ENCODE measurements around the gene CD6. TPM values are rescaled to one million over a fixed set of nuclear protein-coding genes. Genes with fewer than 3 reads are reported as not detected.
"Not testable (repeated sequence)": the region's sequence is repeated elsewhere in the genome, so short reads cannot be mapped to it uniquely, and the experiment has no call there.

The CD6 gene
- polyA plus RNA-seq, 3 donors = 0.95 to 1.5 (median 1.4) TPM

DNA sequence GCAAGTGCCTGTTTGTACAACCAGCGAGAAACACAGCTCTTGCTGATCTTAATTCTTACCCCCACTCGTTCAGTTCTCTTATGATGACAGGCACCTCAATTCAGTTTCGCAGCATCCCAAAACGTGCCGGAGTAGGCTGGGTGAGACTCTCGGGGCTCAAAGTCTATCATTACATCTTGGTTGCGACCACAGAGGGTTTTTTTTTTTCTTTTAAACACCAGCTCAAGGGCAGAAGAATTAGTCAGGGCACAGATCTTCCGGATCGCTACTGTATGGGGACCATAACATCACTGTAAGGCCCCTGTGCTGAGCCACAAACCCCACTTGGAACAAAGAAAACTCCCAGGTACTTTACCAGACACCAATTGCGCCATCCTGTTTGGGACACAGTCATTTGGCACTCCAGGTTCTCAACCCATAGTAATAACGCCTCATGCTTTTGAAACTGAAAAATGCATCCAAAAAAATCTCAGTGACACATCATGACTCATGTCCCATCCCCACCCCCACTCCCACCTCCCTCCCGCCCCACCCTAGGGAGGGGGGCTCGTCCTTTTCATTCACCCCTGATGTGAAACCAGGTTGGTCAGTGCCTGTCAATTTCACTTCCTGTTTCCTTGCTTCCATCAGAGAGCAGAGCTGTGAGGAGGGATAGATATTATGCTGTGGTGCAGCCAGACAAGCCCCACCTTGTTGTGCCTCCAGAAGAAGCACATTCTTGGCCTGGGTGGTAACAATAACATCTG lies 89.8 kb downstream of the CD6 start:
- no peak for DNase-seq (ENCODE audit: extremely low read depth in 1 of 11, low read depth in 9 of 11, low spot score in 4 of 11)

DNA sequence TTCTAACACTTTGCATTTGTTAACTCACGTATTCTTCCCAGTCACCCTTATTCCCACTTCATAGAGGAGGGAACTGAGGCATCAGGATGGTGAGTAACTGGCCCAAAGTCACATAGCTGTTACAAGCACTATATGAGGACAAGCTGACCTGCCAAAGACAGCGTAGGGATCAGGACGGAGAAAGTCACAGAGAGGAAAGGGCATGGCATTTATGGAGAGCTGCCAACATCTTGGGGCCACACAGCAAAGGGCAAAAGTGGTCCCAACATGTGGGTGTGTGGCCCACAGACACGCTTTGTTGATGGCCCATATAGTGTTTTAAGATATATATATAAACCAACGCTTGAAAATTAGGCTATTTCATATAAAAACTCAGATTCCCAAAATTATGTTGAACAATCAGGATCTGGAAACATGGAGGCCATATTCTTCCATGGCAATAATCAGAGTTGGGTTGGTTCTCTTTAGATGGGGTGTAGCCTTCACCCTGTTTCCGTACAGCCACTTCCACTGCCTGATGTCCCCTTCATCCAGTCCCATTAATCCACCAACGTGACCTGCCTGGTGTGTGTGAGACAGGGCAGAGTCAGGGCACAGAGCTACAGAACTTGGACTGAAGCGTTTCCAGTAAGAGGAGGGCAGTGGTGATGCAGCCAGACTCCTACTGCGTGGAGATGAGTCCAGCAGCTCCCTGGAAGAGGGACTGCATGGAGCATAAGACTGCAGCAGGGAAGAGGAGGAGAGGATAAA lies 90.9 kb downstream of the CD6 start:
- no peak for DNase-seq (ENCODE audit: extremely low read depth in 1 of 11, low read depth in 9 of 11, low spot score in 4 of 11)

DNA sequence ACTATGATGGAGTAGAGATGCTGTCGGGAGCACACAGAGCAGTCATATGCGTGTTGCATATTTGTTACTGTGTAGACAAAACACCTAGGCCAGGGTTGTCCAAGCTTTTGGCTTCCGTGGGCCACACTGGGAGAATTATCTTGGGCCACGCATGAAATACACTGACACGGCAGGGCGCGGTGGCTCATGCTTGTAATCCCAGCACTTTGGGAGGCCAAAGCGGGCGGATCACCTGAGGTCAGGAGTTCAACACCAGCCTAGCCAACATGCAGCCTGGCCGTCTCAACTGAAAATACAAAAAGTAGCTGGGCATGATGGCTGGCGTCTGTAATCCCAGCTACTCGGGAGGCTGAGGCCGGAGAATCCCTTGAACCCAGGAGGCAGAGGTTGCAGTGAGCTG lies 93.8 kb downstream of the CD6 start:
- not testable (repeated sequence) for DNase-seq (ENCODE audit: extremely low read depth in 1 of 11, low read depth in 9 of 11, low spot score in 4 of 11)

DNA sequence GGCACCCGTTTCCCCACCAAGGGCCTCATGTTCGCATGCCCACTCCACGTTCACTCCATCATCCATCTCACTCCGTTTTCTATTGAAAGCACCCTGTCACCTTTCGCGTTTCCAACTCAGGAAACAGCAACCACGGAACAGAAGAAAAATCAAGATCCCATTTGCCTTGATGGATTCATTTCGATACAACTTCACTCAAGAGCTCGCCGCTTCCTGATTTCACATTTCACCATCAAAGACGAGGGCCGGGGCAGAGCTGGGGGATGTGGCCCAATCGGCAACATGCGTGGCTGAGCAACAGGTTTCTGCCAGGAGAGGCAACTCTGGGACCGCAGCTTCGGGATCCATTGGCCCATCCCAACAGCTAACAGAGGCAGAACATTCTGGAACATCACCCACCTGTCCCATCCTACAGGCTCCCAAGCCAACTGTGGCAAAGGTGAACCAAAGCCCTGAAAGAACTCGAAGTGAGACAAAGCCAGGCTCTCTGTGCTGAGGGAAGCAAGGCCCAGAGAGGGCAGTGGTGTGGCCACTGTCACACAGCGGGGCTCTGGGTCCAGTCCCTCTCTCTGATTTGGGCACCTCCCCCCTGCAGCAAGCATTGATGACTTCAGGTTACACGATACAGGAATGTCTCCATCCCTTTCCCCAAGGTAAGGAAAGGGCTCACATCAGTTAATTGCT lies 94.6 kb downstream of the CD6 start:
- DNase-seq (ENCODE audit: extremely low read depth in 1 of 11, low read depth in 9 of 11, low spot score in 4 of 11) = no peak

DNA sequence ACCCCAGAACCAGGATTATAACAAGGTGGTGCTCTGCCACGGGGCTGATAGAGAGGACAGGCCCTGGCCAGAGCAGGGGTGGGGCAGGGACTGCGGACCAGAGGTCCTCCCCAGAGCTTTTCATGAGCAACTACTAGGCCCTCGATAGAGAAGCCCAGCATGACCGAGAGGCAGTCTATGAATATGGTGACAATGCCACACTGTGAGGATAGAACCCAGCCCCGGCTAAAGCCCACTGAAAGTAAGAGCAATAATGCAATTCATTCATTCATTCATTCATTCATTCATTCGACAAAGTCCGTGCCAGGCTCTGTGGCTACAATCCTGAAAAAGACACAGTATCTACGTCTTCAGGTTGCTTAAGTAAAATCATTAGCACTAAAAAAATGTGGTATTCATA lies 95.2 kb downstream of the CD6 start:
- no peak for DNase-seq (ENCODE audit: extremely low read depth in 1 of 11, low read depth in 9 of 11, low spot score in 4 of 11)

DNA sequence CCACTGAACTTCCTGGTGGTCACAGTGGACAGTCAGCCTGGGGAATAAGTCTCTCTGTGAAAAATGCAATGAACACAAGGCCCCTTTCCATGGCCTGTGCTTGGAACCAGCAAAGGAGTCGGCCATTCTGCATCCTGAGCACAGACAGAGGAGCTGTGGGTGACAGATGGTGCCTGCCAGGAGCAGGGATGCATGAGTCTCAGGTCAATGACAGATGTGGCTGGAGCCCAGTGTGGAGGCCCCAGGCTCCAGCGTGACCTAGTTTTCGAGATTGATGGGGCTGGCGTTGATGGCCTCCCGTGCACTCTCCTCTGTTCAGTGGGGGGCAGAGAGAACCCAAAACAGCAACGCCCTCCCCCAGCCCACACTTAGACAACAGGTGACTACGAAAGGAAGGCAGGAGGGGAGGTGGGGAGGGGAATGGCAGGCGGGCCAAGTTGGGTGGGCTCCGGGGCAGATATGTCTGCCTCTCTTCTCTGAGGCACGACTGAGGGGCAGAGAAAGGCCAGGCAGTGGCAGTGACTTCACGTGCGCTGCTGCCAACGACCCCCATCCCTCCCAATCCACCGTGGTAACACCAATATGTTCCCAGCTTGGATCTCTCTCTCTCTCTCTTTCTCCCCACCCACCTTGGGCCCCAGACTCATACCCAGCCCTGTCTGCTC lies 96.4 kb downstream of the CD6 start:
- no peak for DNase-seq (ENCODE audit: extremely low read depth in 1 of 11, low read depth in 9 of 11, low spot score in 4 of 11)

DNA sequence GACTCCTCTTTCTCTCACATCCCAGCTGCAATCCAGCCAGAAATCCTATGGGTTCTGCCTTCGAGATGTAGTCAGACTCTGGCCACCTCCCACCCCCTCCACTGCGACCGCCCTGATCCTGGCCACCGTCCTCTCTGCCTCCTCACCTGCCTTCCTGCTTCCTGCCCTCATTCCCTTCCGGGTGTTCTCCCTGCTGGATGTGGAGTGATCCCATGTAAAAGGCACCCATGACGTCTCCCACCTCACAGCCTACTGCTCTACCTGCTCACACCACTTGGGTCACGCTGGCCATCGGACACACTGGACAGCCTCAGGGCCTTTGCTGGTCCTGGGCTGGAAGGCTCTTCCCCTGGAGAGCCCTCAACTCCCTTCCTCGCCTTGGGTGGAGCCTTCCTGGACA lies 97.1 kb downstream of the CD6 start:
- DNase-seq (ENCODE audit: extremely low read depth in 1 of 11, low read depth in 9 of 11, low spot score in 4 of 11) = no peak

DNA sequence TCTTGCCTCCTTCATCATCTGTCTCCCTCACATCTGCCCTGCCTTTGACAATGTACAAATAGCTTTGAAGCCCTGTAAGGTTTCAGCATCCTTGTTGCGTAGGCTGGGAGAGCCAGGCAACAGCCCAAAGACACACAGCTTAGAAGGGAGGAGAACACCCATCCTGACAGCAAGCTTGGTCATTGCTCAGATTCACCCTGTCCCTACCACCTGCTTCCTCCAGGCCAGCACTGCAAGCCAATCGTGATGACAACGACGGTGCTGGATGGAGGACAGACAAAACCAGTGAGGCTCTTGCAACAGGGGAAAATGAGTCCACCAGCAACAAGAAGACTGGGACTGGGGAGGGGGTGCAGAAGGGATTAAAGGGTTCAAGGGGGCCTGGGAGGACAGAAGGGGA lies 97.9 kb downstream of the CD6 start:
- DNase-seq (ENCODE audit: extremely low read depth in 1 of 11, low read depth in 9 of 11, low spot score in 4 of 11) = no peak

Other genes starting within 250 kb of the CD6 start
- gene MS4A18, start 247.0 kb upstream of the CD6 start, polyA plus RNA-seq (ENCODE audit: insufficient read length in 3 of 3) = not detected
- gene MS4A15, start 214.8 kb upstream of the CD6 start, polyA plus RNA-seq (ENCODE audit: insufficient read length in 3 of 3) = not detected
- gene MS4A10, start 186.3 kb upstream of the CD6 start, polyA plus RNA-seq (ENCODE audit: insufficient read length in 3 of 3) = under 1 TPM; 0.13 to 0.21 (median 0.19) TPM
- gene CCDC86, start 129.6 kb upstream of the CD6 start, polyA plus RNA-seq (ENCODE audit: insufficient read length in 3 of 3) = 10 to 100 TPM; 15.2 to 22.0 (median 19.2) TPM
- under 1 TPM; 0.09 to 0.23 (median 0.20) TPM for gene PTGDR2, start 115.7 kb upstream of the CD6 start, polyA plus RNA-seq (ENCODE audit: insufficient read length in 3 of 3)
- under 1 TPM in 2 of 3 donors, not detected in 1; 0.12 to 0.32 TPM for gene ZP1, start 104.1 kb upstream of the CD6 start, polyA plus RNA-seq (ENCODE audit: insufficient read length in 3 of 3)
- gene PRPF19, start 65.1 kb upstream of the CD6 start, polyA plus RNA-seq (ENCODE audit: insufficient read length in 3 of 3) = 100 to 1,000 TPM; 120 to 148 (median 134) TPM
- gene TMEM109, start 57.5 kb upstream of the CD6 start, polyA plus RNA-seq (ENCODE audit: insufficient read length in 3 of 3) = 10 to 100 TPM; 80.1 to 96.6 (median 86.7) TPM
- gene TMEM132A, start 47.2 kb upstream of the CD6 start, polyA plus RNA-seq (ENCODE audit: insufficient read length in 3 of 3) = 10 to 100 TPM; 49.2 to 90.8 (median 83.4) TPM
- gene SLC15A3, start 19.5 kb upstream of the CD6 start, polyA plus RNA-seq (ENCODE audit: insufficient read length in 3 of 3) = 10 to 100 TPM; 14.2 to 19.1 (median 18.5) TPM
- under 1 TPM in 2 of 3 donors, not detected in 1; 0.09 to 0.14 TPM for gene CD5, start 130.8 kb downstream of the CD6 start, polyA plus RNA-seq (ENCODE audit: insufficient read length in 3 of 3)
- 10 to 100 TPM; 16.9 to 22.0 (median 19.2) TPM for gene VPS37C, start 189.7 kb downstream of the CD6 start, polyA plus RNA-seq (ENCODE audit: insufficient read length in 3 of 3)
- gene PGA3, start 231.8 kb downstream of the CD6 start, polyA plus RNA-seq (ENCODE audit: insufficient read length in 3 of 3) = under 1 TPM; 0.14 to 0.39 (median 0.19) TPM